ACHN (cell line): Measurements from ENCODE around the gene COL4A1.

Experiments used
- DNase-seq: peaks from one replicate; pipeline ENCODE4 v3.0.0-alpha.2; 2015
- in situ Hi-C: cut with HindIII; loops from 2 replicates; pipeline ENCODE4 v1.10.0; 2017; ENCODE audit warnings: low sequenced_read_pairs, low pct_ligation_motif_present, low pct_unique_long_range_greater_than_20kb

COL4A1 gene

GRCh38 chr13:110306960-110307766 lies at the start of gene COL4A1, which contains the start of gene COL4A2:
TSS of gene COL4A1 (minus strand) at chr13:110307157. CDS start at chr13:110307027, 130 bp downstream.
TSS of gene COL4A2 (plus strand) at chr13:110307284. CDS start at chr13:110307904, 620 bp downstream.
- DNase-seq = peak; percentile 71
- in situ Hi-C loops = no loop called here

GRCh38 chr13:110356362-110356761 lies 49.4 kb upstream of the COL4A1 start:
- no peak for DNase-seq
- in situ Hi-C loops = no loop called here

GRCh38 chr13:110354715-110355473 lies 47.9 kb upstream of the COL4A1 start:
- in situ Hi-C loops = no loop called here

GRCh38 chr13:110354123-110354627 lies 47.2 kb upstream of the COL4A1 start:
- in situ Hi-C loops = no loop called here
- DNase-seq = no peak

More at GRCh38 chr13:110354715-110355473, 47.9 kb upstream of the COL4A1 start:
- DNase-seq = no peak

- in situ Hi-C loops = no loop called here
- DNase-seq = no peak
Observed at GRCh38 chr13:110353339-110353977, 46.5 kb upstream of the COL4A1 start.

- in situ Hi-C loops = no loop called here
Observed at GRCh38 chr13:110352735-110353134, 45.8 kb upstream of the COL4A1 start.

GRCh38 chr13:110351636-110352420 lies 44.9 kb upstream of the COL4A1 start:
- no peak for DNase-seq
- in situ Hi-C loops = no loop called here

More at GRCh38 chr13:110352735-110353134, 45.8 kb upstream of the COL4A1 start:
- DNase-seq = no peak

GRCh38 chr13:110350509-110350908 lies 43.6 kb upstream of the COL4A1 start:
- in situ Hi-C loops = no loop called here
- DNase-seq = no peak

GRCh38 chr13:110350049-110350448 lies 43.1 kb upstream of the COL4A1 start:
- in situ Hi-C loops = no loop called here
- DNase-seq = no peak

GRCh38 chr13:110349239-110349638 lies 42.3 kb upstream of the COL4A1 start:
- in situ Hi-C loops = no loop called here

GRCh38 chr13:110348309-110349105 lies 41.5 kb upstream of the COL4A1 start:
- DNase-seq = no peak
- in situ Hi-C loops = no loop called here

More at GRCh38 chr13:110349239-110349638, 42.3 kb upstream of the COL4A1 start:
- no peak for DNase-seq

GRCh38 chr13:110347535-110348308 lies 40.8 kb upstream of the COL4A1 start:
- DNase-seq = peak; percentile 91
- in situ Hi-C loops = no loop called here

- in situ Hi-C loops = no loop called here
- no peak for DNase-seq
Observed at GRCh38 chr13:110347088-110347487, 40.1 kb upstream of the COL4A1 start.

GRCh38 chr13:110346661-110347067 lies 39.7 kb upstream of the COL4A1 start:
- DNase-seq = peak; percentile 49
- in situ Hi-C loops = no loop called here

GRCh38 chr13:110345701-110346100 lies 38.7 kb upstream of the COL4A1 start:
- in situ Hi-C loops = no loop called here
- DNase-seq = no peak

GRCh38 chr13:110345266-110345665 lies 38.3 kb upstream of the COL4A1 start:
- DNase-seq = no peak
- in situ Hi-C loops = no loop called here

- in situ Hi-C loops = no loop called here
- no peak for DNase-seq
Observed at GRCh38 chr13:110344320-110344719, 37.4 kb upstream of the COL4A1 start.
